GM12874 (cell line): Measurements from ENCODE around the gene RAB3A.

Experiments used
- CTCF ChIP-seq: IDR thresholded peaks from 2 replicates; pipeline ENCODE4 v1.5.1; 2011; ENCODE audit warnings: low read depth, mild to moderate bottlenecking, control low read depth, low read length, moderate library complexity; ENCODE audit not compliant: insufficient read depth

The RAB3A gene

GRCh38 chr19:18211683-18212082, 7.8 kb upstream of the RAB3A start:
- TF ChIP-seq CTCF, result no peak

- peak; percentile 83 for TF ChIP-seq CTCF
Observed at GRCh38 chr19:18208098-18208951, 4.5 kb upstream of the RAB3A start.

- TF ChIP-seq CTCF, result no peak
Observed at GRCh38 chr19:18206018-18206417, 2.2 kb upstream of the RAB3A start.

GRCh38 chr19:18205200-18205892, 1.5 kb upstream of the RAB3A start:
- no peak for TF ChIP-seq CTCF

- TF ChIP-seq CTCF, result no peak
Observed at GRCh38 chr19:18204394-18205199, 755 bp upstream of the RAB3A start.

GRCh38 chr19:18203408-18203862, 407 bp downstream of the RAB3A start:
- no peak for TF ChIP-seq CTCF

GRCh38 chr19:18202778-18203407, 949 bp downstream of the RAB3A start:
- TF ChIP-seq CTCF, result peak; percentile 31; the same call in 1 of the 2 replicates
